ENCODE results near the gene TIMM10B. TPM values are rescaled to one million over a fixed set of nuclear protein-coding genes. Genes with fewer than 3 reads are reported as not detected.

Gene TIMM10B
- total RNA-seq, 2 donors from 2014 or later = 48.0 TPM

DNA sequence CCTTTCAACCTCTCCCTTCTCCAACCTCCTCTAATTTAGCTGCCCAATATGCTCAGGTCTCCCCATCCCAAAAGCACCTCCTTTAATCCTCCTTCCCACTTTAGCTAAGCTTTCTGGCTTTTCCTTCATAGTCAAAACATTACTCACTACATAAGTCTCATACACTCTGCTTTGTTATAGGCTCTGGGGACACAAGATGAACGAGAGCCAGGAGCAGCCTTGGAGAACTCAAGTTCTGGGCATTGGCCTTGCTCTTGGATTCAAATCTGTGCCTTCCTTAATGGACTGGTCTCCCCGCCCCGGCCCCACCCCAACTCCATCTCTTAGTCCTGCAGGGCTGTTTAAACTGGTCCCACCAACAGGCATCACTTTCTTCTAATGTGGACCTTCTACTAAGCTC lies 29.1 kb upstream of the TIMM10B start:
- Histone ChIP-seq H3K36me3 (no peaks in the 10 kb centered on the region), H3K4me3 (no peak overlapping the region)
- intact Hi-C loops (cut with DNase I) = no loop called here

DNA sequence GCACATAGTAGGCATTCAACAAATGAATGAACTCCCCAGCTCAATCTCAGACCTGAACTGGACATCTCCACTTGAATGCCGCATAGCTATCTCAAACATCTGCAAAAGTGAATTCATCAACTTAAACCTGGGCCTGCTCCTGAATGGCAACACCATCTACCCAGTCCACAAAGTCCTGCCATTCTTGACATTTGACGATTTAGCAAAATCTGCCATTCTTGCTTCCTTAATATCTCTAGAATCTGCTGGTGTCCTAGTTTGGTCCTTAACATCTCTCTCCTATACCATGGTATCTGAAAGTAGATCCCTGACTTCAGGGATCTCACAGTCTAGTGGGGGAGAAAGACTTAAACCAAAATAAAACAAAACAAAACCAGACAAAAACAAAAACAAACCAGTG lies 28.1 kb upstream of the TIMM10B start:
- no peak overlapping the region for H3K9ac ChIP-seq (ENCODE audit: low read depth in 2 of 2, low read length in 2 of 2)
- intact Hi-C loops (cut with DNase I) = no loop called here

More for the DNA sequence above, 29.1 kb upstream of the TIMM10B start:
- Histone ChIP-seq H3K27me3 (no peaks in the 10 kb centered on the region), H3K27ac (no peak overlapping the region), H3K9me3 (no peaks in the 10 kb centered on the region), H3K9ac (ENCODE audit: low read depth in 2 of 2, low read length in 2 of 2) (no peak overlapping the region), H3K4me1 (no peaks in the 10 kb centered on the region)
- DNase-seq = no peak
- TF ChIP-seq, protein P1, sequence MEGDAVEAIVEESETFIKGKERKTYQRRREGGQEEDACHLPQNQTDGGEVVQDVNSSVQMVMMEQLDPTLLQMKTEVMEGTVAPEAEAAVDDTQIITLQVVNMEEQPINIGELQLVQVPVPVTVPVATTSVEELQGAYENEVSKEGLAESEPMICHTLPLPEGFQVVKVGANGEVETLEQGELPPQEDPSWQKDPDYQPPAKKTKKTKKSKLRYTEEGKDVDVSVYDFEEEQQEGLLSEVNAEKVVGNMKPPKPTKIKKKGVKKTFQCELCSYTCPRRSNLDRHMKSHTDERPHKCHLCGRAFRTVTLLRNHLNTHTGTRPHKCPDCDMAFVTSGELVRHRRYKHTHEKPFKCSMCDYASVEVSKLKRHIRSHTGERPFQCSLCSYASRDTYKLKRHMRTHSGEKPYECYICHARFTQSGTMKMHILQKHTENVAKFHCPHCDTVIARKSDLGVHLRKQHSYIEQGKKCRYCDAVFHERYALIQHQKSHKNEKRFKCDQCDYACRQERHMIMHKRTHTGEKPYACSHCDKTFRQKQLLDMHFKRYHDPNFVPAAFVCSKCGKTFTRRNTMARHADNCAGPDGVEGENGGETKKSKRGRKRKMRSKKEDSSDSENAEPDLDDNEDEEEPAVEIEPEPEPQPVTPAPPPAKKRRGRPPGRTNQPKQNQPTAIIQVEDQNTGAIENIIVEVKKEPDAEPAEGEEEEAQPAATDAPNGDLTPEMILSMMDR (IDR thresholded peaks at IDR 0.05) = no peak

DNA sequence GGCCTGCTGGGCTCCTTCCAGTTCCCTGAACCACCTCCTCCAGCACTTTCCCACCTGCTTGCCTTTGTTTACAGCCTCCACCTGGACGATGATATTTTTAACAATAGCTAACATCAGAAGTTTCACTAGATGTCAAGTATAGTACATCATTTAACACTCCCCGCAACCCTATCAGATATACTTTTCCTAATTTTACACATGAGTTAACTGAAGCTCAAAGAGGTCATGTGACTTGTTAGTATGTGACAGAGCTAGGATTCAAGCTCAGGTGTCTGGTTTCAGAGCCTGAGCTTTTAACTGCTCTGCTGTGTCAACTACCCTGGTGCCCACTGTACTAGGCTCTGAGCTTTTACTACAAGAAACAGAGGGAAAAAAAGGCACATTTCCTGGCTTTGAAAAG lies 26.2 kb upstream of the TIMM10B start:
- TF ChIP-seq, protein P1 (IDR thresholded peaks at IDR 0.05) = no peak
- no peak for DNase-seq
- Histone ChIP-seq H3K4me1 (no peaks in the 10 kb centered on the region), H3K9me3 (no peaks in the 10 kb centered on the region), H3K36me3 (no peaks in the 10 kb centered on the region), H3K4me3 (no peak overlapping the region), H3K9ac (ENCODE audit: low read depth in 2 of 2, low read length in 2 of 2) (no peak overlapping the region), H3K27ac (no peak overlapping the region), H3K27me3 (no peaks in the 10 kb centered on the region)
- intact Hi-C loops (cut with DNase I) = no loop called here

More for the DNA sequence above, 28.1 kb upstream of the TIMM10B start:
- no peaks in the 10 kb centered on the region for H3K9me3 ChIP-seq
- H3K27me3 ChIP-seq = no peaks in the 10 kb centered on the region
- no peak overlapping the region for H3K4me3 ChIP-seq
- no peak overlapping the region for H3K27ac ChIP-seq
- no peak for DNase-seq
- TF ChIP-seq, protein P1 (IDR thresholded peaks at IDR 0.05) = no peak
- no peaks in the 10 kb centered on the region for H3K4me1 ChIP-seq
- H3K36me3 ChIP-seq = no peaks in the 10 kb centered on the region

DNA sequence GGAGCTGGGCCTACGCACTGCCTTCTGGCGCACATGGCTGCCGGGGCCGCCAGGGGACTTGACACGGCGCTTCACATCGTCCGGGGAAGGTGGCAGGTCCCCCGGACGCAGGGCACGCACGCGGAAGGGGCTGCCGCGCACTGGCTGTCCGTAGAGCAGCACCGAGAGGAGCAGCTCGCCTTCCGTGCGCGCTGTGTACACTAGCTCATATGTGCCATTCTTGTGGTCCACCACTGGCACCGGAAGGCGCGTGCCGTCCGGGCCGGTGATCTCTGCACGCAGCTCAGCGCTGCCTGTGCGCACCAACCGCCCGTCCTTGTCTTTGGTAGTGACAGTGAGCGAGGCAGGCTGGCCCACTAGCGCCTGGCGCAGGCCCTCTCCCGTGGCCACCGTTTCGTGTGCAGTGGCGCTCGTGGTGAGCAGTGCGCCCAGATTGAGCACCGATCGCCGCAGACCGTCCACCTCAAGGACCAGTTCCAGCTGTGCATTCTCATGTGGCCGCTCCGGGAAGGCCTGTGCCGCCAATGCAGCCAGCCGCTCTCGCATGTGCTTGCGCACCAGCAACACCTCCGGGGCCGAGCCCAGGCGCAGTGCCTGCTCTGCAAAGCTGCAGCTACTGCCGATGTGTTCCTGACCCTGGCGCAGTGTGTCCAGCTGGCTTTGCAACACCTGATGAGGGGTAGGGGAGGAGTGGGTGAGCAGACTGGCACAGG lies 24.8 kb upstream of the TIMM10B start:
- H3K27ac ChIP-seq = no peak overlapping the region
- no peaks in the 10 kb centered on the region for H3K9me3 ChIP-seq
- TF ChIP-seq, protein P1 (IDR thresholded peaks at IDR 0.05) = no peak
- no peak overlapping the region for H3K9ac ChIP-seq (ENCODE audit: low read depth in 2 of 2, low read length in 2 of 2)
- DNase-seq = no peak
- no peaks in the 10 kb centered on the region for H3K36me3 ChIP-seq
- no peaks in the 10 kb centered on the region for H3K4me1 ChIP-seq
- H3K4me3 ChIP-seq = no peak overlapping the region
- H3K27me3 ChIP-seq = no peaks in the 10 kb centered on the region
- intact Hi-C loops (cut with DNase I) = no loop called here

DNA sequence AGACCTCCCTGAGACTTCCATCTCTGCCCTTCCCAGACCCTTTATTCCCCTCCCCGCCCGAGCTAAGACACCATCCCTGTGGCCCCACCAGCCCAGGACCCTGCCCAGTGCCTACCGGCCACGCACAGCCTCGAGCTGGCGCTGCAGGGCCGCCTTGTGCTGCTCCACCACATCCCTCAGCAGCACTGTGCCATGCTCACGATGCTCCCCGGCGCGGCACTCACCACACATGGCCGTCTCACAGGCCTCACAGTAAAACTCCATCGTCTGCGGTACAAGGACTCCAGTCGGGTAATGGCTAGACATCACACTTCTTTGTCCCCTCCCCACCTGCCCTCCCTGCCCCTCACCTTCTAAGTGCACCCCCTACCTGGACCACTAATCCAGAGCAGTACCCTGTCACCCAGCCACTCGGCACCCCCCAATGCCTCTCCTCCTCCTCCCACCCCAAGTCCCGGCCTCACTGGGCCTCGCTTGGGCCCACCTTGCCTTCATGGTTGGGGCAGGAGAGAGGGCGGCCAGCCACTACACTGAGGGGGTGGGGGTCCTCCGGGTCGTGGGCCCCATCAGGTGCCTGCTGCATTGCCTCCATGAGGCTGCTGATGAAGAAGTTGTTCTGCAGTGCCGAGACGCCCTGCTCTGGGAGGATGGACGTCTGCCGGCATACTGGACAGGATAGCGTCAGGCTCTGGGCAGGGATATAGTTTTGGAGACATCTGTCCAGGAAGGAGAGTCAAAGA lies 23.6 kb upstream of the TIMM10B start:
- Histone ChIP-seq H3K4me3 (no peak overlapping the region), H3K27me3 (no peaks in the 10 kb centered on the region), H3K9me3 (no peaks in the 10 kb centered on the region), H3K4me1 (no peaks in the 10 kb centered on the region), H3K27ac (no peak overlapping the region), H3K36me3 (no peaks in the 10 kb centered on the region), H3K9ac (ENCODE audit: low read depth in 2 of 2, low read length in 2 of 2) (no peak overlapping the region)
- DNase-seq = no peak
- TF ChIP-seq, protein P1 (IDR thresholded peaks at IDR 0.05) = no peak
- intact Hi-C loops (cut with DNase I) = no loop called here

Measured in colonic mucosa (tissue), 4 donors.